Ecto neural progenitor cell (in vitro differentiated cells): ENCODE measurements around the gene CHD6.

Experiments used
- DNase-seq: peaks from one replicate; pipeline ENCODE4 v3.0.0-alpha.2; 2018; ENCODE audit warnings: low spot score

The CHD6 gene

DNA sequence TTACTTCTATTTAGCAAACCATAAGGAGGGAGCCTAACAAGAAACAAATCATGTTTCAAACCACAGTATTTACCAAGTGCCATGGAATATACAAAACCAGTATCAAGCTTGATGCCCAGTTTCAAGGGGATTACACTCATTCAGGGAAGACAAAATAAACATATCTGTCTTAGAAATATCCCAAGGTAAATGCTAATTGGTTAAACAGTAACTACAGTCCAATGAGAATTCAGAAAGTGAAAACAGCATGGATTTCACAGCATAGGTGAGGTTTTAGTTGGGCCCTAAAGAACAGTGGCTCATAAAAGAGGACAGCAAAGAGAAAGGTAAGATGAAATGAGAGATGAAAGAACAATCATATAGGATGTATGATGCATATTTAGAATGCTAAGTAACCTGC is 110.3 kb downstream of the CHD6 start:
- no peak for DNase-seq

DNA sequence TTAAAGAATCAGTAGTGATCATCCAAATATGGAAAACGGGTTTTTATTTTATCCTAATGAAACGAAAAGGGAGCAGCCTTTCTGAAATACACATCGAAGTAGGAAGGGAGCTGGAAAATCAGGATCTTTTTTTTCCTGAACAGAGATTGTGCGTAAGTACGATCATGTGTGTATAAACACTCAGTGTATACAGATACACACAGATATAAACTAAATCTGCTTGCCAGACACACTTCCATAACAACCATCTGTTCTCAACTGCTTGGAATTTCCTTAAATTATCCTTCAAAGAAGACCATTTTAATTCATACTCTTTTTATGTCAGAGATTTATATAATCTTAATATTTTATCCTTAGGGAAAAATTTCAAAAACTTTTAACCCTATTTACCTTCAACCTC is 110.7 kb downstream of the CHD6 start:
- no peak for DNase-seq

DNA sequence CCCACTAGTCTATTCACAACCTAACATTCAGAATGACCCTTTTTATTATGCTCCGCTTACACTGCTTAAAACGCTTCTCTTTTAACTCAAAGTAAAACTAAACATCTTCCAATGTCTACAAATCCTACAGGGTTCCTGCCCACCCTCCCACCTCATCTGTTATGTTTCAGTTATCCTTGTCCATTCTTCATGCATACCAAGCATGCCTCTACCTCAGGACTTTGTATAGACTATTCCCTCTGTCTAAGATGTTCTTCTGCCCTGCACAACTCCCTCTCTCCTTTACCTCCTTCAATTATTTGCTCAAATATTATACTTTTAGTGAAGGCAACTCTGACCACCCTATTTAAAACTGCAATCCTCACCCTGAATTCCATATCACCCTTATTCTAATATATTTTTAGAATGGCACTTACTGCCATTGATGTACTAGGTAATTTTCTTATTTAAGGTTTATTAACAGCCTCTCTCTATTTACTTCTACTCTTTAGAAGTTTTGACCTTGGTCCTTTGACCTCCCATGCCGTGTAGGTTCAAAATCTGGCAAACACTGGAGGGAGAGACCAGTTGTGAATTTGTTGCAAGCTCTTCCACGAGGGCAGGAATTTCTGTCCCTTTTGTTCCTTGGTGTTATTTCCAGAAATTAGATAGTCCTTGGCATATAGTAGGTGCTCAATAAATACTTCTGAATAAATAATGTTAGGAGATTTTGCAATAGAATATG is 111.8 kb downstream of the CHD6 start:
- no peak for DNase-seq

DNA sequence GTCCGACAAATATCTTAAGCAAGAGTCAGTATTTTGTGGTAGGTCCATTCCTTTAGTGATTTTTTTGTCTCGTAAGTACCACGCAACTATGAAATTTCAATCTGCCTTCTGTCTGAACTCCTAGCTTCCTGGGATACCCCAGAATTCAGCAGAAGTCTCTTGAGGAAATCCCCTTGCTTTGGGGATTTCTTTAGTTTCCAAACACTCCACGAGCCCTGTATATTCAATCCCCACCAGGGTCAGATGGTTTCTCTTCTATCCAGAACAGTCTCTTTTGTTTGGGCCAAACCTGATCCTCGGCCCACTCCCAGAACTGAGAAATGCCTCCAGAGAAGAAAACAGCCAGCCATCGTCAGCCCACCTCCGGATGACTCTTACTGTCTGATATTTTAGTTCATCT is 113.0 kb downstream of the CHD6 start:
- no peak for DNase-seq

DNA sequence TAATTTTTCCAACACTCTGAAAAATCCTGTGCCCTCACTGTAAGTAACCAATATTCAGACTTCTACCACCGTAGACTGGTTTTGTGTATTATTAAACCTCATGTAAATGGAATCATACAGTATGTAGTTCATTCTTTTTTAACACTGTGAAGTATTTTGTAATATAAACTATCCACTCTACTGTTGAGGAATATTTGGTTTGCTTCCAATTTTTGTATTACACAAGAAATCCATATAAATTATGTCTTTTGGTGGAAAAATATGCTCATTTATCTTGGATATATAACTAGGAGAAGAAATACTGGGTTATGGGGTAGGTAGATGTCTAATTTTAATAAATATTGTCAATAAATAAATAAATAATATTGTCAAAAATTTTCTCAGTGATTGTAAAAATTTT is 116.8 kb downstream of the CHD6 start:
- no peak for DNase-seq

DNA sequence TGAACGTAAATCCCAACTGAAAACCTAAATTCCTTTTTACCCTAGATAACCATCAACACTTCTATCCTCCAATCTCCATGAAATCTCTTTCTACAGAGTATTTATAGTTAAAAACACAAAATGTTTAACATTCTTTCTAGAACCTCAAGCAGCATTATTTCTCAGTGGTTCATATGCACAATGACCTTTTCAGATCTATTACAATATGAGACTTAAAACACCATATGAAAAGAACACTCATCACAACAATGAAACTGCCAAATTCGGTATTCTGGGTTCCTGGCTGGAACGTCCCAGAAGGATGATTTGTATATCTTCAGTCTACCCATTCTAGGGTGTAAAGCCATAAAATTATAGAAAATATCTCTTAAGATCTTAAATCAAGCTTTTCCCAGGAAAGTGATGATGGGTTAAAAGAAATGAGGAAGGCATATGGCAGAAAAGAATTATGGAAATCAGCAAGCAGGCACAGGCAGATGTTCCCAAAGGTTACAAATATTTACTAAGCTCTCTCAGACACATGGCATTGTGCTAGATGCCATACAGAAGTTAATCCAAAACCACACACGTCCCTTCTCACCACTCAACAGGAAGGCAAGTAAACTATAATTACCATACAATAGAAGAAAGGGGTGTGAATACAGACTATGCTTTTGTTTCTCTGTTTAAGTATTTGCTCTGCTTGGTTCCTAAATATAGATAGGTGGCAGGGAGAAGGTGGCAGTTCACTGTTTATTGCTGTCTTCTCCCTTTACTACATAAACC is 118.0 kb downstream of the CHD6 start:
- no peak for DNase-seq

DNA sequence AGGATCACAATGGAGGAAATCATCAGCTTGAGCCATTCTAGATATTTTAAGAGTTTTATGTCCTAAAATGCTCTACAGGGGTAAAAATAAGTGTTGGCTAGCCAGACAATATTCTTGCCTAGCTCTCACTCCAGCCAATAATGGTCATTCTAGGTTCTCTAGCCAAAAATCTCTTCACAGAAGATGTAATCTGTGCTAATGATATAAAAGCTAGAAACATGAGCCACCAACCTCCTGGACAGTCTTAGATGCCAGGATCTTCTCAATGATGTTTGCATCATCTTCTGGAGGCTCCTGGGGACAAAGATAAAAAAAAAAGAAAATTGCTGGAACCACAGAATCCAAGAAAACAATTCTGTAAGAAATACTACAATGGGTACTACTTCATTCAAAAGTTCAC is 119.1 kb downstream of the CHD6 start:
- DNase-seq: no peak

DNA sequence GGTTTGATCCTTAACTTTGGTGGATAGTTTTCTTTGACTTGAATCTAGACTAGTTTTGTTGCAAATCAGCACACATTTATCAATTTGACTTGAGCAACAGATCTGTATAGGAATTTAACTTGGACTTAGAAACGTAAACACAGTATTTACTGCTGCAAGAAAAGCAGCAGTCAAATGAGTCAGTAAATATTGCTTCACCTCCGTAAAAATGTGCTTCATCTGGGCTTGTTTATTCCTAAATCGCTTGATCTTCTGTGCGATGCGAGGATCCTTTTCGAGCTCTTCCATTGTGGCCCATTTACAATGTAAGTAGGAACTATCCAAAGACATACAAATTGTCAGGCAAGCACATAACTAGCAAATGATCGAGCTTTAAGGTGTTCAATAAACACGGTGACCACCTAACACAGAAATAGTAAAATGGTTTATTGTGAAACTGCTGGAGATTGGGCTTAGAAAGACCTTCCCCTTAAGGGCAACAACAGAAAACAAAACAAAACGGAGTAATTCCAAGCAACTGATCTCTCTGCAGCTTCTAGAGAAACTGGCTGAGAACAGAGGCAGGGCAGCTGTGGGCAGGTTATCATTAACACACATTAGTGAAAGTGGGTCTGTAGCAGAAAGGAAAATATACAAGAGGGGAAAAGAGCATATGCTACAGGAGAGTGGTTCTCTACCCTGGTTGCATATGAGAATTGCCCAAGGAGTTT is 120.8 kb downstream of the CHD6 start:
- DNase-seq: no peak

DNA sequence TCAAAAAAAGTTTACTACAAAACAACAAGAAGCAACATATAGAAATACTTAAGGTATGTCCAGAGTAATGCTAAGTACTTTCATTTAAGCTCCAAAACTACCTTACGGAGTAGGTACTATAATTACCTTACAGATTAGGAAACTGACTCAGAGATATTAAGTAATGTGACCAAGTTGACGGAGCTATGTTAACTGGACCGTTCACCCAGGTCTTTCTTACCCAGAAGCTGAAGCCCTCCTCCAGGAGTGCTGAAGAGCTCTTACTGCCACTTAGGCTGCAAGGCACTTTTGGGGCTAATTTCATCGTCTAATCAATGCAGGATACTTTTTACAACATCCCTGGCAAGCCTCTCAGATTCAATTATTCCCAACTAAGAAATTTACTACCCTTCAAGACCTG is 123.7 kb downstream of the CHD6 start:
- no peak for DNase-seq

DNA sequence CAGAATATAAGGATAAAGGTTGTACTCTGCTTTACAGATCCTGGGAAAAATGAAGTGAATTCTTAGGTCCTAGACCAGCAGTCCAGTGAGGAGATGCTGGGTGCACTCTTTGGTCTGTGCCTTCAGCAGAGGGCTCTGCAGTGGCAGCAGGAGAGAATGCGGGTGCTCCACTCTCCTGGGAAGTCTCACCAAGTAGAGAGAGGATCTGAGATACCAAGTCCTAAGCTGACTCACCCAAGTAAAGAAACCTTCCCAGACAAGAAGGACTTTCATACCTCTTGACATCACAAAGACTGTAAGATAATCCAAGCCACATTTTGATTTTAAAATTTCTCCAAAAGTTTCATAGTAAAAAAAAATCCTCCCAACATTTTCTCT is 134.6 kb downstream of the CHD6 start:
- DNase-seq: no peak

DNA sequence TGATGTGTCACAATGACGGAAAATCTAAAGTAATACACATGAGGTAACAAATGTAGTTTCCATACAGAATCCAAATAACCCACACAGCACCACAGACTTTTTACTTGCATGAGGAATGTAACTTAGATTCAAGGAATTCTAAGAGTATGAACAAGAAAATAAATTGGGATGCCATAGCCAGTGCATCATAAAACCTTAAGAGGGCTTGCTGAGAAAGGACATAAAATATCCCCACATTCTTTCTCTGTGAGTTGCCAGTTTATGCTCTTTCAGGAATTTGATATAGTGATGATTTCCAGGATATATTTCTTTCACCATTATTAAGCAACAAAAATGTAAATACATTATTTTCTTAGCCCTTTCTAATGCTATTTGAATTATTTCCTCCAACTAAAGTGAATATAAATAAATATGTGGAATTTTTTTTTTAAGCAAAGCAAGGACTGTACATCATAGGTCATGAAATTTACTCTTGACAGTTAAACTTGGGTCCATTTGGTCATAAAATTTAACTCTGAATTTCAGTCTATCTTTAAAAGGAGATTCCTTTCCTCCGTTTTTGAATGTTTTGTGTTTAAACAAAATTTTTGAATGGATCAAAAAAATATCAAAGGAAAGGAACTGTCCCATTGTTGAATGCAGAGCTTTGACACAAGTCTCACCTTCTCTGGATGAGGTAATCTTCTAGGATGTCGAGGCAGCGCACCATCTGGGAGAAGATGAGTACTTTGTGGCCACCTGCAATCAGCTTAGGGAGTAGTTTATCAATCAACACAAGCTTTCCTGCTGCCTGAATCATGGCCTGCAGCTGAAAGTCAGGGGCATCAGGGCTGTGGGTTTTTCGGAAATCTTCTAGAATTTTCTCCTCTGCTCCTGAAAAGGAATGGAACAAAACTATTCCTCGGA is 135.3 kb downstream of the CHD6 start:
- DNase-seq: no peak

DNA sequence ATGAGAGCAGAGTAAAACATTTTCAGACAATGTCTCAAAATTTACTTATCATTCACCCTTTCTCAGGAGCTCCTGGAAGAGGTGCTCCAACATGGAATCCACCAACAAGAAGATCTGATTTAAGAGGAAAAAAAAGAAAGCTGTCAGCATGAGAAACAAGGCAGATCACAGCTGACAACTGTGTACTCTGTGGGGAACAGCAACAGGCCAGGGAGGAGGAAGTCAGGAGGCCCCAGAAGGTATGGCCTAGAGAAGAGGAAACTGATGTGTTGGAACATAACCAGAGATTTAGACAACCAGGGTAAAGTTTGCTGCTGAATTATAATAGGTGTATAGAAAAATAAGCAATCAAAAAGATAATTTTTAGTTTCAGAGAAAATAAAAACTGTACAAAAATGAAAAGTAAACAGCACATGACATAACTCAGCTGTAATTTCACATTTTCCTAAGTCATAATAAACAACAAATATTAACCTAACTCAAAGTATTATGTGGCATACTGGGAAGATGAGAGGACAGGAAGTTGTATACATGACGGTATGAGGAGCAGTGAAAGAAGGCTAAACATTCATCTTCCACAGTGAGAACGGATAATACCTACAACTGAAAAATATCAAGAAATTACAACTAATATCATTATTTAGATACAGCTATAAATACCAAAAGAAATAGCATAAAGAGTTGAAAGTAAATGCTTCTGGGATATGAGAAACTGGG is 138.0 kb downstream of the CHD6 start:
- DNase-seq: no peak

DNA sequence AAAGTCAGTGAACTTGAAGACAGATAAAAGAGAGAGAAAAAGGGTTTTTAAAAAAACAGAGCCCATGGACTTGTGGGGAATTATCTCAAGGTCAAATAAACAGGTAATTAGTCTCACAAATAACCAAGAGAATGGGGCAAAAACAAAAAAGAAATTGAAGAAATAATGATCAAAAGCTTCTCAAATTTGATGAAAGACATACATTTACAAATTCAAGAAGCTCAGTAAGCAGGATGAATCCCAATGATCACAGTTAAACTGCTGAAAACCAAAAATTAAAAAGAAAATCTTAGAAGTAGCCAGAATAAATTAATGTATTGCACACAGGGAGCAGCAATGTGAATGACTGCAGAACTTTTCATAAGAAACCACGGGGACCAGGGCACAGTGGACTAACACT is 139.1 kb downstream of the CHD6 start:
- no peak for DNase-seq

DNA sequence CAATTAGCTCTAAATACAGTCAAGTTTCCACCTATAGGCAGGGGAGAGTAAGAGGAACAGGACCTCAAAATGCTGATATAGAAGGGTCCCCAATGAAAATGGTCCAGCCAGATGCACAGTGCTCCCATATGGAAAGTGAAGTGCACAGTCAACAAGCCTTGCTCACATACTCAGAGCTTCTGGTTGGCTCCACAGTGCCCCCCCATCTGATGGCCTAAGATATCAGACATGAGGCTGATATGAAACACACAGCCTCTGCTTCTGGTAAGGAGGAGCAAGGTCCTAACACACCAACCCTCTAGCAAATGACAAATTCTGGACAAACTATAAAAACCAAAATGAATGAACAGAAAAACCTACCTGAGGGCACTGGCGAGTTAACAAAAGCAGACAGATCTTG is 140.2 kb downstream of the CHD6 start:
- DNase-seq: no peak

DNA sequence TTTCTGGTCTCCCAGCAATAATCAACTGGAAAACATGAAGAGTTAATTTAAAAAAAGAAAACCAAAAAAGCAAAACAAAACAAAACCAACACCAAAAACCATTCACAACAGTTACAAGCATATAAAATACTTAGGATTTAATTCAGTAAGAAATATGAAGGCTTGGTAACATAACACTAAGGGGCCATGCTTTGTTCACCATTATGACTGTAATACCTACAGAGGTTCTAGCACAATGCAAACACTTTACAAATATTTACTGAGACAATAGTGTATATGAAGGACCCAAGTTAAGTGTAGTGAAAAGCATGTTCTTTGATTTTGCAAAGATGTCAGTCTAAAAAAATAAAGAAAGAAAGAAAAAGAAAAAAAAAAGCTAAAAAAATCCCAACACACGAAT is 141.7 kb downstream of the CHD6 start:
- DNase-seq: no peak

DNA sequence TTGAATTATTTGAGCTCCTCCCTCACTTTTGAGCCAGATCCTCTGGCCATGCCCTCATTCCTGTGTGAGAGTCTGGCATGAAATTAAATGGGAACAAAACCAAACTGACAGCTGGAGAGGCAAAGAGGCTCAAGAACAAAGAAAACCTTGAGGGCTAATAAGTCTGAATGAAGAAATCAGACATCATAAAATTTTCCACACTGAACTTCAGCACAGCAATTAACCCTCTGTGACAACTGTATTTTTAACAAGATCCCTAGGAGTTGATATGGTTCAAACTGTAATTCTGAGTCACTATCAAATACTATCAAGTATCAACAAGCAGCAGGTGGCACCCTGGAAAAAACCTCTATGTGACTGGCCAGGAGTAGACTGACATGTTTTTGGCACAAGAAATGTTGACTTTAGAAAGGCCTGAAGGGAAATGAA is 142.2 kb downstream of the CHD6 start:
- no peak for DNase-seq

DNA sequence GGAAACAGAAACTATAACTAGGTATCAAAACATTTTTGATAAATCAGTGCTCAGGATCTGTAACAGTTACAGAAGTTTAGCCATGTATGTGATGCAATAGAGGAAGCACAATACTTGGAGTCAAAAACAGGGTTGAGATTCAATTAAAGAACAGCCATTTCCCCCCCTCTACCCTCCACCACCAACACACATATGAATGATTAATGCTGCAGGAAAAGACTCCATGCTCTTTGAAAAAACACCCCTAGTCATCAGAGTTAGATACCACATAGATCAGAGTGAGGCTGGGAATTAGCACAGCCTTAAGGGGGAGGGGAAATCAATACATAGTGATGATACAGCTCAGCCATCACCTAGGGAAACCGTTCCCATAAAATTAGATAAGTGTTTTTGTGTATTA is 142.7 kb downstream of the CHD6 start:
- DNase-seq: no peak

DNA sequence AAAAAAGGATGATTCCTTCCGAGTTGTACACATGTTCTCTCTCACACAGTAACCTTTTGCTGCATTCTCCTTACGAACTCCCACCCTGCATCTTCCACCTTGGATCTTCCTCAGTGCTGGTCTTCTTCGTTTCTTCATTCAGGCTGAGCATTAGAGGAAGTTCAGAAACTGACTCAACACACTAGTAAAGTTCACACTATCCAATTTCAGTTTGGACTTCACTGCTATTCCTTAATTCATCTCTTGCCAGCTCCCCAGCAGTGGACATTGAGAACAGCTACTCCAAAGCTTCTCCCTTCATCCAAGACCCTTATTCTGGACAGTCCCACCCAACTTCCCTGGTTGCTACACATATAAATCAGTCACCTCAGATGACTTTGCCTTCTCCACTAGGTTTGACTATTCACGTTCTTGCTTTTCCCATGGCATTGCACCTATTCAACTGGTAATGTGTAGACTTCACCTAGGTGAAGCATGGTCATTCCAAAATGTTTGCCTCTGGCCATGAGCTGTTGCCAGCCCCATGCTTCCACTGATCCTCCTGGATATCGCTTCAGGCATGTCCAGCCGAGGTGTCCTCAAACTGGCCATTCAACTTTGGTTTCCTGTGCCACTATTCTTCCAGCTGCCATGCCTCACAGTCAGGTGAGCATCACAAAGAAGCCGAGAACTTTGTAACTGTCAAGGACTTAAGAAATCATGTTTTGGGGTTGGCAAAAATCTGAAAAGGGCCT is 147.6 kb downstream of the CHD6 start:
- DNase-seq: no peak

DNA sequence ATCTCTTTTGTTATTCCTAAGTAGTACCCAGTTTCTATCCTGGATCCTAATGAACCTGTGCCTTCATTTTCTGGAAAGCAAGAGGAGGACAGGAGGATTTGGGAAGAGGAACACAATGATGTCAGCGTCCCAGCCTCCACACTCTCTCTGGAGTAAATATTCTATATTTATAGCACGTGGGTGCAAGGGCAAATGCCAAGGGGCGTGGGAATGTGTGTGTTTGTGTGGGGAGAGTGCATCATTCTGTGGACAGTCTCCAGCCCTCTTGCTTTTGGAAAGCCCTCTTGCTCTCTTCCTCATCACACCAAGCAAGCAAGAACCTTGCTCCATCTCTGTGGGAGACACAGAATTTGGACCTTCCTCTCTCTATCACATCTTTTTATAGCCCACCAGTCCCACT is 148.3 kb downstream of the CHD6 start:
- DNase-seq: no peak

DNA sequence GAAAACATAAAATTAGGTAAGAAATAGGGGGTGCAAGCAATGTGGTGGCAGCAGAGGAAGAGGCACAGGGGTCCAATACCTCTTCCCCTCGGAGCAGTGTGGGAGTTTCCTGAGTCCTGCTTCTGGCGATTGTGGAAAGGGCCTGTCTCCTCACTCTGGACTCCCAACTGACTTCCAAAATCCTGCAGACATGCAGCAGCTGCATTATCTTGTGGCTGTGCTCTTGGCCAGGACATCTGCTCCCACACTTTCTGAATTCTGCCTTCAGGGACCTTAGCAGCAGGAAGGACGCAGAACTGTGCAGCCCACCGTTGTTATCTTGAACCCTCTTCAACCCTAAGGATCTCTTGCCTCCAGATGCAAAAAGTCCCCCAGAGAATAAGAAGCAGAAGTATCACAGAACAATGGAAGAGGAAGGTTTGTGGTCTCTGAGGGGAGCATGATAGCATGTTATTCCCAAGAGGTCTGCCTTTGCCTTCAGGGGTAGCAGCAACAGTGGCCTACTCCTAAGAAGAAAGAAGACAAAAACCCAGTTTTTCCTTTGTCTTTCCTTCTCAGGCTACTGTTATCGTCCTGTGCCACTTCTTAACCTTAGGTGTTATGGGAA is 149.1 kb downstream of the CHD6 start:
- DNase-seq: no peak
